GM21390 (cell line): Measurements from ENCODE around the gene BAX.

ENCODE experiments used
- ATAC-seq: cut with Tn5 transposase; IDR thresholded peaks from one replicate; pipeline ENCODE4 v1.9.1; 2021; ENCODE audit not compliant: unreplicated experiment

The BAX gene

GRCh38 chr19:48928164-48929025 is 26.3 kb upstream of the BAX start:
- no peak for ATAC-seq

GRCh38 chr19:48933382-48933932 is 21.2 kb upstream of the BAX start, which contains the start of gene DHDH:
DHDH (plus strand) TSS chr19:48933699; CDS start chr19:48933722, 23 bp downstream.
- peak; percentile 46 for ATAC-seq

GRCh38 chr19:48934837-48935236 is 19.8 kb upstream of the BAX start:
- no peak for ATAC-seq

- no peak for ATAC-seq
Measured at GRCh38 chr19:48935864-48936263, 18.8 kb upstream of the BAX start.

- ATAC-seq = no peak
Measured at GRCh38 chr19:48938256-48938655, 16.4 kb upstream of the BAX start.

- no peak for ATAC-seq
Measured at GRCh38 chr19:48940902-48941301, 13.8 kb upstream of the BAX start.

GRCh38 chr19:48943081-48943480 is 11.6 kb upstream of the BAX start:
- ATAC-seq = no peak

- ATAC-seq = no peak
Measured at GRCh38 chr19:48945415-48945814, 9.3 kb upstream of the BAX start.

- ATAC-seq = no peak
Measured at GRCh38 chr19:48945817-48946216, 8.9 kb upstream of the BAX start.

GRCh38 chr19:48946463-48947257 is 8.0 kb upstream of the BAX start:
- ATAC-seq = no peak

- ATAC-seq = no peak
Measured at GRCh38 chr19:48947258-48947542, 7.5 kb upstream of the BAX start.

GRCh38 chr19:48950159-48950558 is 4.5 kb upstream of the BAX start:
- ATAC-seq = no peak

- no peak for ATAC-seq
Measured at GRCh38 chr19:48950830-48951519, 3.7 kb upstream of the BAX start.

- no peak for ATAC-seq
Measured at GRCh38 chr19:48953141-48953540, 1.5 kb upstream of the BAX start.

- no peak for ATAC-seq
Measured at GRCh38 chr19:48953990-48954594, 583 bp upstream of the BAX start.

GRCh38 chr19:48955308-48955958 is 758 bp downstream of the BAX start:
- ATAC-seq = no peak

- ATAC-seq = no peak
Measured at GRCh38 chr19:48958006-48958405, 3.3 kb downstream of the BAX start.

GRCh38 chr19:48959341-48960239 is 4.9 kb downstream of the BAX start:
- ATAC-seq = no peak

- no peak for ATAC-seq
Measured at GRCh38 chr19:48961051-48961649, 6.5 kb downstream of the BAX start.
